Measurements from ENCODE around the gene CDCA8. TPM values are rescaled to one million over a fixed set of nuclear protein-coding genes. Genes with fewer than 3 reads are reported as not detected.

The CDCA8 gene
- total and polyA plus RNA-seq, 9 of the 15 experiments (the other 6 are each of a cell fraction or from before 2014, with no cell fraction given), result 26.4 to 148 (median 81.8) TPM

- intact Hi-C loops (cut with micrococcal nuclease), result no loop called here
- BruUV-seq (replicated peaks), result no TSS peak
- Histone ChIP-seq H3K4me3 (no peak overlapping the region), H2AFZ (ENCODE audit: low read depth, low read length) (no peak overlapping the region), H3K4me1 (replicated peaks in 1 of 2; ENCODE audit: control insufficient read depth in 2 of 2, insufficient read depth in 2 of 2, low read length in 2 of 2) (peaks cover 0 to 3% of the 10 kb centered on the region in 2 experiments; a peak in 1 of 5 replicates), H3K79me2 (ENCODE audit: control insufficient read depth, insufficient read depth, low read length) (no peaks in the 10 kb centered on the region), H3K27ac (ENCODE audit: extremely low read depth, low read depth, low read length) (no peak overlapping the region), H3K9ac (ENCODE audit: insufficient read depth in 1 of 2, low read depth in 2 of 2, low read length in 2 of 2) (no peak overlapping the region), H3K4me2 (ENCODE audit: insufficient read depth, low read length) (no peak overlapping the region), H3K27me3 (ENCODE audit: control insufficient read depth in 2 of 2, insufficient read depth in 2 of 2, low read length in 2 of 2) (peaks cover 33 to 70% of the 10 kb centered on the region in 2 experiments), H3K9me3 (replicated peaks; ENCODE audit: control insufficient read depth, insufficient read depth, low read depth, low read length) (no peaks in the 10 kb centered on the region), H4K20me1 (replicated peaks; ENCODE audit: control insufficient read depth, insufficient read depth, low read length) (0 out of 2 replicates have a peak, but pooled peaks cover 5% of the 10 kb centered on the region), H3K36me3 (ENCODE audit: control insufficient read depth, insufficient read depth, low read length) (no peaks in the 10 kb centered on the region), H3K9me1 (ENCODE audit: control insufficient read depth, insufficient read depth, low read length) (no peaks in the 10 kb centered on the region)
- FAIRE-seq (no peak), ATAC-seq (peak; percentile 50), DNase-seq (ENCODE audit: extremely low read depth in 1 of 4, low spot score in 3 of 4) (no peak)
- CTCF ChIA-PET (ENCODE audit: low intra/inter-chr PET ratio), result interaction anchor here (0.7 kb wide), 1 partner anchor 485 kb away, joined by 3 read pairs; no protein-coding TSS in a partner anchor
- in situ Hi-C loops (cut with MboI), result no loop called here
- POLR2A ChIA-PET, result interaction anchor here (0.7 to 1.7 kb wide), 3 partner anchors 15 to 379 kb away, joined by 3 to 5 read pairs (median 3); no protein-coding TSS in a partner anchor
- 0% methylated on average over 5 of the region's 5 CpGs for WGBS (ENCODE audit: insufficient coverage, low coverage, missing lambda C conversion rate)
- TF ChIP-seq NCOA4 (IDR thresholded peaks at IDR 0.05; ENCODE audit: partially characterized antibody) (no peak), MIER1 (IDR thresholded peaks at IDR 0.05; ENCODE audit: low read depth) (no peak), GTF2B (IDR thresholded peaks at IDR 0.05; ENCODE audit: extremely low read depth, insufficient read length) (no peak), STAG1 (CRISPR knock-in tag; IDR thresholded peaks at IDR 0.05; ENCODE audit: borderline replicate concordance) (no peak)
These were observed 42.1 kb upstream of the CDCA8 start for GRCh38 chr1:37650173-37650572.

- 4% methylated on average over 5 of the region's 5 CpGs for WGBS (ENCODE audit: insufficient coverage, low coverage, missing lambda C conversion rate)
- ATAC-seq (no peak), FAIRE-seq (no peak), DNase-seq (ENCODE audit: extremely low read depth in 1 of 4, low spot score in 3 of 4) (no peak)
- POLR2A ChIA-PET, result interaction anchor here (0.7 kb wide), 1 partner anchor 309 kb away, joined by 3 read pairs; no protein-coding TSS in a partner anchor
- peaks cover 0 to 3% of the 10 kb centered on the region in 2 experiments; a peak in 1 of 5 replicates for H3K4me1 ChIP-seq (replicated peaks in 1 of 2; ENCODE audit: control insufficient read depth in 2 of 2, insufficient read depth in 2 of 2, low read length in 2 of 2)
- H3K27ac ChIP-seq (ENCODE audit: extremely low read depth, low read depth, low read length), result no peak overlapping the region
- in situ Hi-C loops (cut with MboI), result no loop called here
- H4K20me1 ChIP-seq (replicated peaks; ENCODE audit: control insufficient read depth, insufficient read depth, low read length), result 0 out of 2 replicates have a peak, but pooled peaks cover 5% of the 10 kb centered on the region
- peaks cover 30 to 72% of the 10 kb centered on the region in 2 experiments for H3K27me3 ChIP-seq (ENCODE audit: control insufficient read depth in 2 of 2, insufficient read depth in 2 of 2, low read length in 2 of 2)
- no peaks in the 10 kb centered on the region for H3K9me1 ChIP-seq (ENCODE audit: control insufficient read depth, insufficient read depth, low read length)
- H3K79me2 ChIP-seq (ENCODE audit: control insufficient read depth, insufficient read depth, low read length), result no peaks in the 10 kb centered on the region
- no peaks in the 10 kb centered on the region for H3K36me3 ChIP-seq (ENCODE audit: control insufficient read depth, insufficient read depth, low read length)
- no peak overlapping the region for H3K4me2 ChIP-seq (ENCODE audit: insufficient read depth, low read length)
- no peak for TF ChIP-seq ZNF609 (CRISPR knock-in tag; IDR thresholded peaks at IDR 0.05; ENCODE audit: borderline replicate concordance)
- TF ChIP-seq PKNOX1 (IDR thresholded peaks at IDR 0.05), result 0 out of 2 replicates have a peak, but pooled peaks have one; percentile 12
- TF ChIP-seq SETDB1 (IDR thresholded peaks at IDR 0.05; ENCODE audit: low read length), result no peak
- no peak for TF ChIP-seq IFI16 (CRISPR knock-in tag; IDR thresholded peaks at IDR 0.05)
- no TSS peak for BruUV-seq (replicated peaks)
- no peak overlapping the region for H3K4me3 ChIP-seq
- H3K9me3 ChIP-seq (replicated peaks; ENCODE audit: control insufficient read depth, insufficient read depth, low read depth, low read length), result no peaks in the 10 kb centered on the region
- intact Hi-C loops (cut with micrococcal nuclease), result no loop called here
- CTCF ChIA-PET (ENCODE audit: low intra/inter-chr PET ratio), result no interaction called here
- H3K9ac ChIP-seq (ENCODE audit: insufficient read depth in 1 of 2, low read depth in 2 of 2, low read length in 2 of 2), result no peak overlapping the region
- H2AFZ ChIP-seq (ENCODE audit: low read depth, low read length), result no peak overlapping the region
These were observed 41.6 kb upstream of the CDCA8 start for GRCh38 chr1:37650721-37651120.

All from K562 (cell line).